Measurements from ENCODE around the gene CA12. TPM values are rescaled to one million over a fixed set of nuclear protein-coding genes. Genes with fewer than 3 reads are reported as not detected.

CA12 gene
- total and polyA plus RNA-seq, 4 donors: 0.07 to 5.1 (median 1.5) TPM

DNA sequence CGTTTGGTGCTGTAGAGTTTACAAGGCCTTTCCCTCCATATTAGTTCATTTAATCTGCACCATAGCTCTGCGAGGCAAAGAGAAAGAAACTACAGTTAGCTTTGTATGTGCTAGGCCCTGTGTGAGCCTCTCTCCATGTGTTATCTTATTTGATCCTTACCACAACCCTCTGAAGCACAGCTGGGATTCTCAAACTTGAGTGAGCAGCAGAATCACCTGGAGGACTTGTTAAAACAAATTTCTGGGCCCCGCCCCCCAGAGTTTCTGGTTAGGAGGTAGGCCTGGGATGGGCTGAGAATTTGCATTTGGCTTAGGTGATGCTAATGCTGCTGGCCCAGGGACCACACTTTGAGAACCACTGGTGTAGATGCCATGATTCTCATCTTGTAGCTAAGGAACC lies 12.3 kb downstream of the CA12 start:
- DNase-seq (ENCODE audit: low spot score): no peak
- Histone ChIP-seq H3K9ac (ENCODE audit: low read depth in 1 of 2, low read length in 2 of 2) (no peak overlapping the region), H3K4me1 (ENCODE audit: control insufficient read depth in 4 of 4, insufficient read depth in 4 of 4, low read length in 3 of 4) (no peaks in the 10 kb centered on the region), H3K4me3 (ENCODE audit: low read depth in 1 of 3, low read length in 3 of 3) (no peak overlapping the region), H3K36me3 (ENCODE audit: control insufficient read depth in 4 of 4, insufficient read depth in 3 of 4, low read depth in 1 of 4, low read length in 3 of 4) (no peaks in the 10 kb centered on the region), H3K27me3 (ENCODE audit: control insufficient read depth in 4 of 4, insufficient read depth in 4 of 4, low read length in 3 of 4) (no peaks in the 10 kb centered on the region), H3K27ac (ENCODE audit: low read depth in 1 of 2, low read length in 2 of 2) (no peak overlapping the region), H3K9me3 (ENCODE audit: control insufficient read depth in 4 of 4, low read length in 3 of 4) (no peaks in the 10 kb centered on the region)
- 92% methylated on average over 3 of the region's 3 CpGs for WGBS
- TF ChIP-seq RXRA (IDR thresholded peaks at IDR 0.05) (no peak), HNF4A (conservative IDR thresholded peaks at IDR 0.05) (no peak), FOXA1 (IDR thresholded peaks at IDR 0.05) (no peak), EGR1 (IDR thresholded peaks at IDR 0.05; ENCODE audit: low read depth in 2 of 2) (no peak), SP1 (IDR thresholded peaks at IDR 0.05) (no peak), TAF1 (conservative IDR thresholded peaks at IDR 0.05) (no peak), REST (IDR thresholded peaks at IDR 0.05) (no peak)
- TF ChIP-seq, protein P1, sequence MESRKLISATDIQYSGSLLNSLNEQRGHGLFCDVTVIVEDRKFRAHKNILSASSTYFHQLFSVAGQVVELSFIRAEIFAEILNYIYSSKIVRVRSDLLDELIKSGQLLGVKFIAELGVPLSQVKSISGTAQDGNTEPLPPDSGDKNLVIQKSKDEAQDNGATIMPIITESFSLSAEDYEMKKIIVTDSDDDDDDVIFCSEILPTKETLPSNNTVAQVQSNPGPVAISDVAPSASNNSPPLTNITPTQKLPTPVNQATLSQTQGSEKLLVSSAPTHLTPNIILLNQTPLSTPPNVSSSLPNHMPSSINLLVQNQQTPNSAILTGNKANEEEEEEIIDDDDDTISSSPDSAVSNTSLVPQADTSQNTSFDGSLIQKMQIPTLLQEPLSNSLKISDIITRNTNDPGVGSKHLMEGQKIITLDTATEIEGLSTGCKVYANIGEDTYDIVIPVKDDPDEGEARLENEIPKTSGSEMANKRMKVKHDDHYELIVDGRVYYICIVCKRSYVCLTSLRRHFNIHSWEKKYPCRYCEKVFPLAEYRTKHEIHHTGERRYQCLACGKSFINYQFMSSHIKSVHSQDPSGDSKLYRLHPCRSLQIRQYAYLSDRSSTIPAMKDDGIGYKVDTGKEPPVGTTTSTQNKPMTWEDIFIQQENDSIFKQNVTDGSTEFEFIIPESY (IDR thresholded peaks at IDR 0.05): no peak
- TF ChIP-seq, protein P2, sequence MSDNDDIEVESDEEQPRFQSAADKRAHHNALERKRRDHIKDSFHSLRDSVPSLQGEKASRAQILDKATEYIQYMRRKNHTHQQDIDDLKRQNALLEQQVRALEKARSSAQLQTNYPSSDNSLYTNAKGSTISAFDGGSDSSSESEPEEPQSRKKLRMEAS (IDR thresholded peaks at IDR 0.05): no peak

- Histone ChIP-seq H3K36me3 (ENCODE audit: control insufficient read depth in 4 of 4, insufficient read depth in 3 of 4, low read depth in 1 of 4, low read length in 3 of 4) (no peaks in the 10 kb centered on the region), H3K4me3 (ENCODE audit: low read depth in 1 of 3, low read length in 3 of 3) (no peak overlapping the region), H3K9ac (ENCODE audit: low read depth in 1 of 2, low read length in 2 of 2) (no peak overlapping the region), H3K9me3 (ENCODE audit: control insufficient read depth in 4 of 4, low read length in 3 of 4) (no peaks in the 10 kb centered on the region), H3K27ac (ENCODE audit: low read depth in 1 of 2, low read length in 2 of 2) (no peak overlapping the region), H3K27me3 (ENCODE audit: control insufficient read depth in 4 of 4, insufficient read depth in 4 of 4, low read length in 3 of 4) (no peaks in the 10 kb centered on the region), H3K4me1 (ENCODE audit: control insufficient read depth in 4 of 4, insufficient read depth in 4 of 4, low read length in 3 of 4) (no peaks in the 10 kb centered on the region)
- DNase-seq (ENCODE audit: low spot score): no peak
- TF ChIP-seq, protein P3, sequence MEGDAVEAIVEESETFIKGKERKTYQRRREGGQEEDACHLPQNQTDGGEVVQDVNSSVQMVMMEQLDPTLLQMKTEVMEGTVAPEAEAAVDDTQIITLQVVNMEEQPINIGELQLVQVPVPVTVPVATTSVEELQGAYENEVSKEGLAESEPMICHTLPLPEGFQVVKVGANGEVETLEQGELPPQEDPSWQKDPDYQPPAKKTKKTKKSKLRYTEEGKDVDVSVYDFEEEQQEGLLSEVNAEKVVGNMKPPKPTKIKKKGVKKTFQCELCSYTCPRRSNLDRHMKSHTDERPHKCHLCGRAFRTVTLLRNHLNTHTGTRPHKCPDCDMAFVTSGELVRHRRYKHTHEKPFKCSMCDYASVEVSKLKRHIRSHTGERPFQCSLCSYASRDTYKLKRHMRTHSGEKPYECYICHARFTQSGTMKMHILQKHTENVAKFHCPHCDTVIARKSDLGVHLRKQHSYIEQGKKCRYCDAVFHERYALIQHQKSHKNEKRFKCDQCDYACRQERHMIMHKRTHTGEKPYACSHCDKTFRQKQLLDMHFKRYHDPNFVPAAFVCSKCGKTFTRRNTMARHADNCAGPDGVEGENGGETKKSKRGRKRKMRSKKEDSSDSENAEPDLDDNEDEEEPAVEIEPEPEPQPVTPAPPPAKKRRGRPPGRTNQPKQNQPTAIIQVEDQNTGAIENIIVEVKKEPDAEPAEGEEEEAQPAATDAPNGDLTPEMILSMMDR (IDR thresholded peaks at IDR 0.05; ENCODE audit: low read depth, low read length, missing input control): no peak
- TF ChIP-seq YY1 (IDR thresholded peaks at IDR 0.05): no peak
- no peak for TF ChIP-seq JUND (IDR thresholded peaks at IDR 0.05)
- TF ChIP-seq RAD21 (IDR thresholded peaks at IDR 0.05): no peak
- TF ChIP-seq FOXA1 (IDR thresholded peaks at IDR 0.05): no peak
- TF ChIP-seq GABPA (IDR thresholded peaks at IDR 0.05 in 1 of 2, conservative IDR thresholded peaks at IDR 0.05 in 1 of 2): no peak
- TF ChIP-seq, protein P4, sequence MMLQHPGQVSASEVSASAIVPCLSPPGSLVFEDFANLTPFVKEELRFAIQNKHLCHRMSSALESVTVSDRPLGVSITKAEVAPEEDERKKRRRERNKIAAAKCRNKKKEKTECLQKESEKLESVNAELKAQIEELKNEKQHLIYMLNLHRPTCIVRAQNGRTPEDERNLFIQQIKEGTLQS (IDR thresholded peaks at IDR 0.05): no peak
- no peak for TF ChIP-seq TAF1 (conservative IDR thresholded peaks at IDR 0.05)
- TF ChIP-seq, protein P2 (IDR thresholded peaks at IDR 0.05): no peak
- TF ChIP-seq FOXA2 (IDR thresholded peaks at IDR 0.05): no peak
- TF ChIP-seq NR2F2 (IDR thresholded peaks at IDR 0.05): no peak
- TF ChIP-seq RXRA (IDR thresholded peaks at IDR 0.05): no peak
- TF ChIP-seq, protein P1 (IDR thresholded peaks at IDR 0.05): no peak
- no peak for TF ChIP-seq REST (IDR thresholded peaks at IDR 0.05)
- WGBS: 95% methylated on average over 7 of the region's 7 CpGs
These were observed 13.1 kb downstream of the CA12 start for GRCh38 chr15:63368503-63368902.
